ENCODE measurements around the gene RBM44. TPM values are rescaled to one million over a fixed set of nuclear protein-coding genes. Genes with fewer than 3 reads are reported as not detected.
A peak's percentile ranks its signal among the peaks of the same experiment; 100 is the strongest.

Gene RBM44
- total and polyA plus RNA-seq, 4 donors = 0.02 to 0.75 (median 0.15) TPM

DNA sequence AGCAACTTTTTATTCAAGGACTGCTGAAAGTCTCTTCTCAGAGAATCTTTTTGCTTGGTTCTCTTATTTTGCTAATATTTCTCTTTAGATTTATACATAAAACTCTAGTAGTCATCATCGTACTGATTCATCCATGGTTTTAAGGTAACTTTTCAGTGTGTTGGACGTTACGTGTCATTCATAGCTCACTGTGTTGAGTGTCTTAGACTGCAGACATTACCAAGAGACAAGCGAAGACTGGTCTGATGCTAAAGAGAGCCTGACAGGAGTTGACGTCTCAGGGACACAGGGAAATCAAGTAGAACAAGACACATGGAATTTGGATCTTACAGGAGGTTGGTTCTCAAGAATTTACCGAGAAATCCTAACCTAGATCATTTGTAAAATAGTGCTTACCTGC is 25.5 kb downstream of the RBM44 start:
- Histone ChIP-seq H3K4me1 (ENCODE audit: control insufficient read depth in 4 of 4, insufficient read depth in 4 of 4, low read length in 3 of 4) (peaks cover 0 to 2% (median 0%) of the 10 kb centered on the region in 4 donors), H3K27me3 (ENCODE audit: control insufficient read depth in 4 of 4, insufficient read depth in 4 of 4, low read length in 3 of 4) (no peaks in the 10 kb centered on the region), H3K4me3 (ENCODE audit: low read depth in 1 of 3, low read length in 3 of 3) (no peak overlapping the region), H3K27ac (ENCODE audit: low read depth in 1 of 2, low read length in 2 of 2) (no peak overlapping the region), H3K9me3 (ENCODE audit: control insufficient read depth in 4 of 4, low read length in 3 of 4) (no peaks in the 10 kb centered on the region), H3K36me3 (ENCODE audit: control insufficient read depth in 4 of 4, insufficient read depth in 3 of 4, low read depth in 1 of 4, low read length in 3 of 4) (no peaks in the 10 kb centered on the region), H3K9ac (ENCODE audit: low read depth in 1 of 2, low read length in 2 of 2) (no peak overlapping the region)
- no peak for TF ChIP-seq HNF4A (conservative IDR thresholded peaks at IDR 0.05)
- no peak for TF ChIP-seq ATF3 (IDR thresholded peaks at IDR 0.05)
- TF ChIP-seq RXRA (IDR thresholded peaks at IDR 0.05) = no peak
- TF ChIP-seq TAF1 (conservative IDR thresholded peaks at IDR 0.05) = no peak
- TF ChIP-seq RAD21 (IDR thresholded peaks at IDR 0.05) = no peak
- TF ChIP-seq FOXA2 (IDR thresholded peaks at IDR 0.05) = no peak
- no peak for TF ChIP-seq SP1 (IDR thresholded peaks at IDR 0.05)
- TF ChIP-seq, protein P1, sequence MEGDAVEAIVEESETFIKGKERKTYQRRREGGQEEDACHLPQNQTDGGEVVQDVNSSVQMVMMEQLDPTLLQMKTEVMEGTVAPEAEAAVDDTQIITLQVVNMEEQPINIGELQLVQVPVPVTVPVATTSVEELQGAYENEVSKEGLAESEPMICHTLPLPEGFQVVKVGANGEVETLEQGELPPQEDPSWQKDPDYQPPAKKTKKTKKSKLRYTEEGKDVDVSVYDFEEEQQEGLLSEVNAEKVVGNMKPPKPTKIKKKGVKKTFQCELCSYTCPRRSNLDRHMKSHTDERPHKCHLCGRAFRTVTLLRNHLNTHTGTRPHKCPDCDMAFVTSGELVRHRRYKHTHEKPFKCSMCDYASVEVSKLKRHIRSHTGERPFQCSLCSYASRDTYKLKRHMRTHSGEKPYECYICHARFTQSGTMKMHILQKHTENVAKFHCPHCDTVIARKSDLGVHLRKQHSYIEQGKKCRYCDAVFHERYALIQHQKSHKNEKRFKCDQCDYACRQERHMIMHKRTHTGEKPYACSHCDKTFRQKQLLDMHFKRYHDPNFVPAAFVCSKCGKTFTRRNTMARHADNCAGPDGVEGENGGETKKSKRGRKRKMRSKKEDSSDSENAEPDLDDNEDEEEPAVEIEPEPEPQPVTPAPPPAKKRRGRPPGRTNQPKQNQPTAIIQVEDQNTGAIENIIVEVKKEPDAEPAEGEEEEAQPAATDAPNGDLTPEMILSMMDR (IDR thresholded peaks at IDR 0.05; ENCODE audit: low read depth, low read length, missing input control) = no peak
- no peak for TF ChIP-seq HNF4G (IDR thresholded peaks at IDR 0.05)
- no peak for TF ChIP-seq NR2F2 (IDR thresholded peaks at IDR 0.05)
- TF ChIP-seq, protein P2, sequence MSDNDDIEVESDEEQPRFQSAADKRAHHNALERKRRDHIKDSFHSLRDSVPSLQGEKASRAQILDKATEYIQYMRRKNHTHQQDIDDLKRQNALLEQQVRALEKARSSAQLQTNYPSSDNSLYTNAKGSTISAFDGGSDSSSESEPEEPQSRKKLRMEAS (IDR thresholded peaks at IDR 0.05) = no peak
- TF ChIP-seq, protein P3, sequence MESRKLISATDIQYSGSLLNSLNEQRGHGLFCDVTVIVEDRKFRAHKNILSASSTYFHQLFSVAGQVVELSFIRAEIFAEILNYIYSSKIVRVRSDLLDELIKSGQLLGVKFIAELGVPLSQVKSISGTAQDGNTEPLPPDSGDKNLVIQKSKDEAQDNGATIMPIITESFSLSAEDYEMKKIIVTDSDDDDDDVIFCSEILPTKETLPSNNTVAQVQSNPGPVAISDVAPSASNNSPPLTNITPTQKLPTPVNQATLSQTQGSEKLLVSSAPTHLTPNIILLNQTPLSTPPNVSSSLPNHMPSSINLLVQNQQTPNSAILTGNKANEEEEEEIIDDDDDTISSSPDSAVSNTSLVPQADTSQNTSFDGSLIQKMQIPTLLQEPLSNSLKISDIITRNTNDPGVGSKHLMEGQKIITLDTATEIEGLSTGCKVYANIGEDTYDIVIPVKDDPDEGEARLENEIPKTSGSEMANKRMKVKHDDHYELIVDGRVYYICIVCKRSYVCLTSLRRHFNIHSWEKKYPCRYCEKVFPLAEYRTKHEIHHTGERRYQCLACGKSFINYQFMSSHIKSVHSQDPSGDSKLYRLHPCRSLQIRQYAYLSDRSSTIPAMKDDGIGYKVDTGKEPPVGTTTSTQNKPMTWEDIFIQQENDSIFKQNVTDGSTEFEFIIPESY (IDR thresholded peaks at IDR 0.05) = no peak
- TF ChIP-seq FOXA1 (IDR thresholded peaks at IDR 0.05) = no peak
- no peak for DNase-seq (ENCODE audit: low spot score)
- 90% methylated on average over 6 of the region's 6 CpGs for WGBS

GRCh38 chr2:237827421-237827987 is 28.9 kb downstream of the RBM44 start:
- TF ChIP-seq FOXA2 (IDR thresholded peaks at IDR 0.05) = no peak
- peak in 1 of 2 donors; percentile 30 for TF ChIP-seq HNF4A (conservative IDR thresholded peaks at IDR 0.05)
- Histone ChIP-seq H3K27ac (ENCODE audit: low read depth in 1 of 2, low read length in 2 of 2) (no peak overlapping the region), H3K9ac (ENCODE audit: low read depth in 1 of 2, low read length in 2 of 2) (no peak overlapping the region), H3K36me3 (ENCODE audit: control insufficient read depth in 4 of 4, insufficient read depth in 3 of 4, low read depth in 1 of 4, low read length in 3 of 4) (no peaks in the 10 kb centered on the region), H3K4me3 (ENCODE audit: low read depth in 1 of 3, low read length in 3 of 3) (no peak overlapping the region), H3K27me3 (ENCODE audit: control insufficient read depth in 4 of 4, insufficient read depth in 4 of 4, low read length in 3 of 4) (no peaks in the 10 kb centered on the region), H3K9me3 (ENCODE audit: control insufficient read depth in 4 of 4, low read length in 3 of 4) (no peaks in the 10 kb centered on the region), H3K4me1 (ENCODE audit: control insufficient read depth in 4 of 4, insufficient read depth in 4 of 4, low read length in 3 of 4) (peaks cover 3 to 19% (median 13%) of the 10 kb centered on the region in 4 donors)
- 52% methylated on average over 3 of the region's 3 CpGs for WGBS
- no peak for DNase-seq (ENCODE audit: low spot score)

- no peaks in the 10 kb centered on the region for H3K9me3 ChIP-seq (ENCODE audit: control insufficient read depth in 4 of 4, low read length in 3 of 4)
- peak overlapping the region in 1 of 2 donors; percentile 39 for H3K9ac ChIP-seq (ENCODE audit: low read depth in 1 of 2, low read length in 2 of 2)
- DNase-seq (ENCODE audit: low spot score) = no peak
- H3K27ac ChIP-seq (ENCODE audit: low read depth in 1 of 2, low read length in 2 of 2) = peak overlapping the region; percentile 67 to 71
- 37% methylated on average over 2 of the region's 2 CpGs for WGBS
- peaks cover 3 to 19% (median 13%) of the 10 kb centered on the region in 4 donors for H3K4me1 ChIP-seq (ENCODE audit: control insufficient read depth in 4 of 4, insufficient read depth in 4 of 4, low read length in 3 of 4)
- no peaks in the 10 kb centered on the region for H3K27me3 ChIP-seq (ENCODE audit: control insufficient read depth in 4 of 4, insufficient read depth in 4 of 4, low read length in 3 of 4)
- no peaks in the 10 kb centered on the region for H3K36me3 ChIP-seq (ENCODE audit: control insufficient read depth in 4 of 4, insufficient read depth in 3 of 4, low read depth in 1 of 4, low read length in 3 of 4)
- H3K4me3 ChIP-seq (ENCODE audit: low read depth in 1 of 3, low read length in 3 of 3) = no peak overlapping the region
- TF ChIP-seq, protein P2 (IDR thresholded peaks at IDR 0.05) = no peak
- peak; percentile 96 to 97 for TF ChIP-seq HNF4A (conservative IDR thresholded peaks at IDR 0.05)
- TF ChIP-seq EGR1 (IDR thresholded peaks at IDR 0.05; ENCODE audit: low read depth in 2 of 2) = no peak
- TF ChIP-seq JUND (IDR thresholded peaks at IDR 0.05) = peak in 1 of 2 donors; percentile 30
- TF ChIP-seq TAF1 (conservative IDR thresholded peaks at IDR 0.05) = no peak
- TF ChIP-seq, protein P3 (IDR thresholded peaks at IDR 0.05) = peak; percentile 17
- TF ChIP-seq, protein P1 (IDR thresholded peaks at IDR 0.05; ENCODE audit: low read depth, low read length, missing input control) = no peak
- no peak for TF ChIP-seq FOXA1 (IDR thresholded peaks at IDR 0.05)
- no peak for TF ChIP-seq YY1 (IDR thresholded peaks at IDR 0.05)
Observed at GRCh38 chr2:237830522-237830921, 31.9 kb downstream of the RBM44 start.
